SK-N-SH (cell line): ENCODE measurements around the gene MYPOP. TPM values are rescaled to one million over a fixed set of nuclear protein-coding genes. Genes with fewer than 3 reads are reported as not detected.

Experiments
- CTCF ChIA-PET: fragments of 300-600, 350-600 bp; formaldehyde crosslinking; extraction: SDS; loops from one replicate; lab custom pipeline; 2021; lab: Yijun Ruan, JAX
- POLR2A ChIA-PET: fragments of 350-600 bp; sonication (Branson Sonifier 250); formaldehyde crosslinking; extraction: SDS; loops from one replicate; lab custom pipeline; 2020; ENCODE audit warnings: antibody characterized with exemption, inconsistent platforms; lab: Yijun Ruan, JAX
- DNase-seq: peaks from one replicate; pipeline ENCODE4 v3.0.0; 2012
- H2AFZ ChIP-seq: fragments of 200-600 bp; sonication (generic); 2 replicates; pipeline ENCODE4 v1.8.1; 2016; ENCODE audit warnings: antibody characterized with exemption, mild to moderate bottlenecking, low read depth
- H3F3A ChIP-seq: fragments of 200-600 bp; sonication (generic); replicated peaks from 2 replicates; pipeline ENCODE3; 2016; ENCODE audit warnings: antibody characterized with exemption, mild to moderate bottlenecking; ENCODE audit not compliant: insufficient read depth
- H3K27ac ChIP-seq, 2 experiments: fragments of 200-500 bp in 1 of 2; fragments of 200-600 bp in 1 of 2; sonication (Bioruptor generic) in 1 of 2; sonication (generic), shearing (Covaris generic) in 1 of 2; 2 replicates each; pipeline versions ENCODE4 v1.5.1 to v1.6.1; 2014 to 2016; ENCODE audit warnings: low read depth in 2 of 2, inconsistent platforms in 1 of 2, low read length in 1 of 2, mild to moderate bottlenecking in 1 of 2, mixed read lengths in 1 of 2
- H3K27me3 ChIP-seq: fragments of 200-600 bp; sonication (generic), shearing (Covaris generic); 2 replicates; pipeline ENCODE4 v1.6.1; 2016; ENCODE audit warnings: mixed run types; ENCODE audit not compliant: insufficient read depth
- H3K36me3 ChIP-seq, 2 experiments: fragments of 200-500 bp in 1 of 2; fragments of 200-600 bp in 1 of 2; sonication (Bioruptor generic) in 1 of 2; sonication (generic) in 1 of 2; replicated peaks in 1 of 2; 2 replicates each; pipeline versions ENCODE3 to v1.5.1; 2014 to 2016; ENCODE audit warnings: low read length in 1 of 2, mild to moderate bottlenecking in 1 of 2; ENCODE audit not compliant: insufficient read depth in 2 of 2, control insufficient read depth in 1 of 2
- H3K4me1 ChIP-seq, 2 experiments: fragments of 200-500 bp in 1 of 2; fragments of 200-600 bp in 1 of 2; sonication (Bioruptor generic) in 1 of 2; sonication (generic), shearing (Covaris generic) in 1 of 2; 2 replicates each; pipeline versions ENCODE4 v1.5.1 to v1.6.1; 2014 to 2016; ENCODE audit warnings: low read depth in 1 of 2, low read length in 1 of 2, mixed run types in 1 of 2; ENCODE audit not compliant: insufficient read depth in 2 of 2, control insufficient read depth in 1 of 2
- H3K4me2 ChIP-seq: fragments of 200-600 bp; sonication (generic), shearing (Covaris generic); 2 replicates; pipeline ENCODE4 v1.6.1; 2017; ENCODE audit warnings: mixed run types
- H3K4me3 ChIP-seq, 2 experiments: fragments of 200-500 bp in 1 of 2; fragments of 200-600 bp in 1 of 2; sonication (Bioruptor generic) in 1 of 2; sonication (generic), shearing (Covaris generic) in 1 of 2; 2 replicates each; pipeline versions ENCODE4 v1.5.1 to v1.8.1; 2014 to 2016; ENCODE audit warnings: low read depth in 2 of 2, inconsistent platforms in 1 of 2, low read length in 1 of 2, mild to moderate bottlenecking in 1 of 2, mixed read lengths in 1 of 2, moderate library complexity in 1 of 2
- H3K79me2 ChIP-seq: fragments of 200-600 bp; sonication (generic); 2 replicates; pipeline ENCODE4 v1.8.1; 2017; ENCODE audit warnings: mild to moderate bottlenecking; ENCODE audit not compliant: insufficient read depth
- H3K9ac ChIP-seq: fragments of 200-600 bp; sonication (generic); 2 replicates; pipeline ENCODE4 v1.6.1; 2017; ENCODE audit warnings: mixed run types
- H3K9me2 ChIP-seq: fragments of 200-600 bp; sonication (generic); 2 replicates; pipeline ENCODE4 v1.6.1; 2017; ENCODE audit warnings: mixed run types
- H3K9me3 ChIP-seq: fragments of 200-600 bp; sonication (generic); 2 replicates; pipeline ENCODE4 v1.6.1; 2017; ENCODE audit warnings: mixed run types, mild to moderate bottlenecking, moderate library complexity
- H4K20me1 ChIP-seq: fragments of 200-600 bp; sonication (generic); 2 replicates; pipeline ENCODE4 v1.6.1; 2017; ENCODE audit warnings: mild to moderate bottlenecking, mixed run types; ENCODE audit not compliant: insufficient read depth
- ELF1 ChIP-seq: IDR thresholded peaks from 2 replicates; pipeline ENCODE4 v1.4.0; 2012
- FOXJ3 ChIP-seq: sonication (generic); formaldehyde crosslinking; IDR thresholded peaks from 2 replicates; pipeline ENCODE4 v1.5.1; 2020; ENCODE audit warnings: mild to moderate bottlenecking, missing genetic modification reagents
- GABPA ChIP-seq: IDR thresholded peaks from 2 replicates; pipeline ENCODE4 v1.4.0; 2012; ENCODE audit warnings: low read depth, mild to moderate bottlenecking
- GATA2 ChIP-seq: sonication (generic); formaldehyde crosslinking; IDR thresholded peaks from 2 replicates; pipeline ENCODE4 v1.5.0; 2020; ENCODE audit warnings: mild to moderate bottlenecking, missing genetic modification reagents
- JUND ChIP-seq: IDR thresholded peaks from 2 replicates; pipeline ENCODE4 v1.4.0; 2012
- NFIC ChIP-seq: IDR thresholded peaks from 2 replicates; pipeline ENCODE4 v1.4.0; 2012; ENCODE audit warnings: borderline replicate concordance
- PBX3 ChIP-seq: IDR thresholded peaks from 2 replicates; pipeline ENCODE4; 2012
- POLR2AphosphoS5 ChIP-seq: IDR thresholded peaks from 2 replicates; pipeline ENCODE4 v1.6.1; 2012; ENCODE audit warnings: low read depth, low read length
- RAD21 ChIP-seq: IDR thresholded peaks from 2 replicates; pipeline ENCODE4 v1.6.1; 2012; ENCODE audit warnings: mild to moderate bottlenecking, low read length
- RCOR1 ChIP-seq: fragments of 150-350 bp; IDR thresholded peaks from 2 replicates; pipeline ENCODE4 v1.6.1; 2017; ENCODE audit warnings: antibody characterized with exemption, low read length
- REST ChIP-seq: IDR thresholded peaks from 2 replicates; pipeline ENCODE4 v1.6.1; 2012; ENCODE audit warnings: mild to moderate bottlenecking, low read depth, low read length, moderate library complexity
- RXRA ChIP-seq: IDR thresholded peaks from 2 replicates; pipeline ENCODE4 v1.4.0; 2012; ENCODE audit warnings: low read depth, mild to moderate bottlenecking, borderline replicate concordance
- SIN3A ChIP-seq: IDR thresholded peaks from 2 replicates; pipeline ENCODE4 v1.6.1; 2012; ENCODE audit warnings: low read depth, mild to moderate bottlenecking, low read length, moderate library complexity, borderline replicate concordance
- SMC3 ChIP-seq: IDR thresholded peaks from 2 replicates; pipeline ENCODE4 v1.6.1; 2012; ENCODE audit warnings: low read depth, low read length, improper control_type of control experiment
- TCF12 ChIP-seq: IDR thresholded peaks from 2 replicates; pipeline ENCODE4 v1.4.0; 2012
- USF1 ChIP-seq: IDR thresholded peaks from 2 replicates; pipeline ENCODE4 v1.4.0; 2012; ENCODE audit warnings: low read depth, borderline replicate concordance
- USF2 ChIP-seq: fragments of 150-350 bp; IDR thresholded peaks from 2 replicates; pipeline ENCODE4 v1.6.1; 2017; ENCODE audit warnings: antibody characterized with exemption, low read length, low read depth, borderline replicate concordance
- YY1 ChIP-seq: IDR thresholded peaks from 2 replicates; pipeline ENCODE4 v1.4.0; 2012; ENCODE audit warnings: low read depth, mild to moderate bottlenecking
- WGBS: methylation state at CpG from one replicate; pipeline ENCODE4 v1.1.6; 2017; ENCODE audit warnings: low lambda C conversion rate; 5-methylcytosine and 5-hydroxymethylcytosine counted together
- polyA plus RNA-seq, 3 experiments: library from polyadenylated mRNA; depleted of rRNA; stranded (reverse); fragments of >200 nt; gene quantifications; 2 replicates each; pipeline ENCODE4 v1.2.3, GENCODE V29; 2012
- TF ChIP-seq, protein P1 (sequence below): IDR thresholded peaks from 2 replicates; pipeline ENCODE4 v1.4.0; 2012; ENCODE audit warnings: low read depth

Gene MYPOP
- polyA plus RNA-seq, 1 of the 3 experiments (the other 2 are of a cell fraction), result 5.1 TPM

GRCh38 chr19:45876411-45877197, 25.8 kb downstream of the MYPOP start:
- H3K4me3 ChIP-seq, result no peak overlapping the region
- H4K20me1 ChIP-seq, result no peaks in the 10 kb centered on the region
- peak; percentile 35 for DNase-seq
- no peak overlapping the region for H3K9ac ChIP-seq
- H3K36me3 ChIP-seq, result peaks cover 0 to 2% of the 10 kb centered on the region in 2 experiments
- POLR2A ChIA-PET, result no interaction called here
- H3F3A ChIP-seq, result no peaks in the 10 kb centered on the region
- H3K9me2 ChIP-seq, result no peaks in the 10 kb centered on the region
- no peaks in the 10 kb centered on the region for H3K9me3 ChIP-seq
- no peaks in the 10 kb centered on the region for H3K4me1 ChIP-seq
- H3K4me2 ChIP-seq, result no peak overlapping the region
- no peak overlapping the region for H2AFZ ChIP-seq
- TF ChIP-seq GATA2 (CRISPR knock-in tag) (no peak), REST (no peak), USF2 (no peak), RCOR1 (no peak), RAD21 (no peak), TCF12 (no peak), JUND (no peak), NFIC (no peak), GABPA (no peak), FOXJ3 (CRISPR knock-in tag) (no peak), SMC3 (no peak), POLR2AphosphoS5 (no peak), ELF1 (no peak), YY1 (no peak), USF1 (no peak), RXRA (no peak), PBX3 (no peak), SIN3A (no peak)
- TF ChIP-seq, protein P1, sequence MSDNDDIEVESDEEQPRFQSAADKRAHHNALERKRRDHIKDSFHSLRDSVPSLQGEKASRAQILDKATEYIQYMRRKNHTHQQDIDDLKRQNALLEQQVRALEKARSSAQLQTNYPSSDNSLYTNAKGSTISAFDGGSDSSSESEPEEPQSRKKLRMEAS, result no peak
- TF ChIP-seq, all 33 proteins: peak for 0
- CTCF ChIA-PET, result interaction anchor here (0.8 kb wide), 1 partner anchor 140 kb away, joined by 3 read pairs; no protein-coding TSS in a partner anchor
- no peaks in the 10 kb centered on the region for H3K79me2 ChIP-seq
- no peak overlapping the region for H3K27ac ChIP-seq
- 85% methylated on average over 39 of the region's 41 CpGs for WGBS
- no peaks in the 10 kb centered on the region for H3K27me3 ChIP-seq
